T47D (cell line): ENCODE measurements around the gene TRPM3.

Source experiments
- DNase-seq, 2 experiments: peaks; one replicate each; pipeline versions ENCODE4 v3.0.0 to v3.0.0-alpha.2; 2011 to 2012; ENCODE audit warnings: low read depth in 1 of 2, low spot score in 1 of 2
- JUND ChIP-seq: IDR thresholded peaks from 2 replicates; pipeline ENCODE4 v1.6.1; 2012; ENCODE audit warnings: low read depth
- in situ Hi-C: cut with HindIII; loops from 2 replicates; pipeline ENCODE4 v1.10.0; 2016; ENCODE audit warnings: low sequenced_read_pairs, low pct_unique_long_range_greater_than_20kb

The TRPM3 gene

GRCh38 chr9:70840266-70840665 is 281.2 kb downstream of the TRPM3 start:
- in situ Hi-C loops = no loop called here
- no peak for DNase-seq
- no peak for TF ChIP-seq JUND

GRCh38 chr9:70835323-70835722 is 286.1 kb downstream of the TRPM3 start:
- DNase-seq = no peak
- in situ Hi-C loops = no loop called here
- no peak for TF ChIP-seq JUND

- no peak for TF ChIP-seq JUND
- in situ Hi-C loops = no loop called here
- no peak for DNase-seq
These were observed 288.9 kb downstream of the TRPM3 start for GRCh38 chr9:70832492-70832891.

GRCh38 chr9:70830618-70831017 is 290.8 kb downstream of the TRPM3 start:
- no peak for TF ChIP-seq JUND
- in situ Hi-C loops = no loop called here
- no peak for DNase-seq

GRCh38 chr9:70829591-70830265 is 291.7 kb downstream of the TRPM3 start:
- in situ Hi-C loops = no loop called here
- no peak for TF ChIP-seq JUND
- no peak for DNase-seq

- TF ChIP-seq JUND = no peak
- DNase-seq = no peak
- in situ Hi-C loops = no loop called here
These were observed 294.9 kb downstream of the TRPM3 start for GRCh38 chr9:70826562-70826961.

- no peak for DNase-seq
- TF ChIP-seq JUND = no peak
- in situ Hi-C loops = no loop called here
These were observed 298.1 kb downstream of the TRPM3 start for GRCh38 chr9:70823284-70823683.

GRCh38 chr9:70817311-70817710 is 304.1 kb downstream of the TRPM3 start:
- in situ Hi-C loops = no loop called here

GRCh38 chr9:70816891-70817290 is 304.5 kb downstream of the TRPM3 start:
- in situ Hi-C loops = no loop called here
- no peak for TF ChIP-seq JUND
- no peak for DNase-seq

More at GRCh38 chr9:70817311-70817710, 304.1 kb downstream of the TRPM3 start:
- no peak for TF ChIP-seq JUND
- no peak for DNase-seq

- no peak for TF ChIP-seq JUND
- no peak for DNase-seq
- in situ Hi-C loops = no loop called here
These were observed 305.1 kb downstream of the TRPM3 start for GRCh38 chr9:70816316-70816715.

GRCh38 chr9:70814597-70814996 is 306.8 kb downstream of the TRPM3 start:
- DNase-seq = no peak
- TF ChIP-seq JUND = no peak
- in situ Hi-C loops = no loop called here

GRCh38 chr9:70813141-70813540 is 308.3 kb downstream of the TRPM3 start:
- TF ChIP-seq JUND = no peak

GRCh38 chr9:70811638-70812037 is 309.8 kb downstream of the TRPM3 start:
- no peak for TF ChIP-seq JUND
- no peak for DNase-seq
- in situ Hi-C loops = no loop called here

More at GRCh38 chr9:70813141-70813540, 308.3 kb downstream of the TRPM3 start:
- in situ Hi-C loops = no loop called here
- DNase-seq = no peak

GRCh38 chr9:70806875-70807274 is 314.5 kb downstream of the TRPM3 start:
- no peak for TF ChIP-seq JUND
- in situ Hi-C loops = no loop called here
- no peak for DNase-seq

- in situ Hi-C loops = no loop called here
- TF ChIP-seq JUND = no peak
These were observed 315.5 kb downstream of the TRPM3 start for GRCh38 chr9:70805949-70806348.

More at GRCh38 chr9:70805949-70806348, 315.5 kb downstream of the TRPM3 start:
- peak in 1 of 2 experiments; percentile 13 for DNase-seq
